Esophagus muscularis mucosa (tissue), 4 donors: ENCODE measurements around the gene COL5A2. TPM values are rescaled to one million over a fixed set of nuclear protein-coding genes. Genes with fewer than 3 reads are reported as not detected.

ENCODE experiments used
- DNase-seq: peaks from one replicate; pipeline ENCODE4 v3.0.0-alpha.2; 2017; ENCODE audit errors: extremely low spot score
- H3K27ac ChIP-seq, 4 donors: fragments of 200-600 bp; sonication (generic); replicated peaks in 1 of 4; 1 replicate in 3 of 4; 2 replicates in 1 of 4; pipeline ENCODE4 v1.5.1; 2016 to 2019; ENCODE audit warnings: mild to moderate bottlenecking in 1 of 4
- H3K27me3 ChIP-seq, 4 donors: fragments of 200-600 bp; sonication (generic); one replicate each; pipeline versions ENCODE4 v1.5.1 to v1.6.0; 2016 to 2019
- H3K36me3 ChIP-seq, 4 donors: fragments of 200-600 bp; sonication (generic); one replicate each; pipeline ENCODE4 v1.5.1; 2016 to 2019
- H3K4me1 ChIP-seq, 4 donors: fragments of 200-600 bp; sonication (generic); one replicate each; pipeline ENCODE4 v1.5.1; 2016 to 2019
- H3K4me3 ChIP-seq, 4 donors: fragments of 200-600 bp; sonication (generic); 1 replicate in 2 of 4; 2 replicates in 2 of 4; pipeline ENCODE4 v1.5.1; 2016 to 2019; ENCODE audit warnings: mild to moderate bottlenecking in 4 of 4, moderate library complexity in 1 of 4
- H3K9me3 ChIP-seq, 4 donors: fragments of 200-600 bp; sonication (generic); 1 replicate in 3 of 4; 2 replicates in 1 of 4; pipeline ENCODE4 v1.5.1; 2016 to 2019
- EP300 ChIP-seq: sonication (generic); formaldehyde crosslinking; IDR thresholded peaks from one replicate; pipeline ENCODE4 v1.6.1; 2017; ENCODE audit warnings: antibody characterized with exemption
- POLR2A ChIP-seq: fragments of 450-650 bp; IDR thresholded peaks from one replicate; pipeline ENCODE4 v1.6.1; 2017; ENCODE audit warnings: antibody characterized with exemption, moderate library complexity, mild to moderate bottlenecking, low read depth
- POLR2AphosphoS5 ChIP-seq, 2 donors: sonication (generic); formaldehyde crosslinking; IDR thresholded peaks; one replicate each; pipeline ENCODE4 v1.6.1; 2017; ENCODE audit warnings: antibody characterized with exemption in 2 of 2
- WGBS: methylation state at CpG from one replicate; pipeline ENCODE4 v1.1.5; 2018; 5-methylcytosine and 5-hydroxymethylcytosine counted together
- intact Hi-C: fragments of 100-400 bp; cut with DNase I; formaldehyde crosslinking; loops from one replicate; pipeline ENCODE4 v1.15.1; 2023
- total RNA-seq, 4 donors: library from RNA; depleted of rRNA; stranded (reverse); fragments of >200 nt; gene quantifications; one replicate each; pipeline versions ENCODE4 v1.1.0 to v1.2.1, GENCODE V29; 2016
- TF ChIP-seq, protein P1 (sequence below), 3 experiments: fragments of 200-600 bp in 2 of 3; fragments of 450-650 bp in 1 of 3; sonication (generic) in 2 of 3; IDR thresholded peaks; one replicate each; pipeline ENCODE4 v1.5.1; 2017 to 2019; ENCODE audit warnings: antibody characterized with exemption in 3 of 3, mild to moderate bottlenecking in 2 of 3, moderate library complexity in 1 of 3

Gene COL5A2
- total RNA-seq, 4 donors from 2014 or later, result 49.9 to 68.5 (median 59.0) TPM

DNA sequence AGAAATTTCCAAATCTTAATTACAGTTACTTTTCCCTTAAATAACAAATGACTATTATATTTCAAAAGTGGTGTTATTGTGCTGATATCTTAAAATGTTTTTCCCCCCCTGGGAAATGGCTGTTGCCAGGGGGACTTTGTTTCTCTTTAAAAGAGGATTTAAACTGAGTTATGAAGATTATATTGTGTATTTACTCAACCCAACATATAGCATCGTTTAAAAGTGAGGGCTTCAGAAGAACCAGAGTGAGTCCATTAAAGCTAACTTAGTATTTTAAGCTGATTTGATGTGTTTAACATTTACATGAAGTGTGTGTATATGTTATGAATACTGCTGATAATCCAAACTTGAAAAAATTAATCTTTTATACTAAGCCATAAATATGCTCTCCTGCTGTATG is 81.6 kb downstream of the COL5A2 start:
- H3K27ac ChIP-seq, result no peak overlapping the region
- intact Hi-C loops, result loop anchor here (10.0 kb wide), 1 partner anchor 247 kb away; no protein-coding TSS in a partner anchor

DNA sequence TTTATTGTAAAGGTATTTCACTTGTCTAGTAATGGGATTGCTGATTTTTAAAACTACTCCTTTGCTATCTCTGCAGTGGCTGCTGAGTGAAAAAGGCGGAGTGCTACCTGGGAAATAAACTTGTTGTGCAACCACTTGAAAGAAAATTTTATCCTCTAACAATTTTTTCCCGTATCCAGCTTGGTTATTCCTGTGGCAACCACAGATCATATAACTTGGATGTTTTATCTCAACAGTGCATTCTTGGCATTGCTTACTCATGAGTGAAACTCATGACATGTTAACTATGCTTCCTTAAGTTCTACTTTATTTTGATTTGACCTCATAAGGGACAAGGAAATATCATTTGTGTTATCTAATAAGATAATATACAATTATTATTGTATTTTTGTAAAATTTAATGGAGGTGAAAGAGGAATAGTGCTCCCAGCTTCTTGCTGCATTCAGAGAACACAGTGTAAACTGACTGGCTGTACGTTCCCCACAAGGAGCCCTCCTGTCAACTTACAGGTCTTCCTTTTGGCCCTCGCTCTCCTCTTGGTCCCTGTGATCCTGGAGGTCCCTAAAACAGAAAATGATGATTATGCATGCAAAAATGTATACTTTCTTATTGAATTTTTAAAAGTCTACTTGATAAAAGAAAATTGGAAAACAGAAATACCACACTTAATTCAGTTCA is 82.7 kb downstream of the COL5A2 start:
- H3K27me3 ChIP-seq, result no peaks in the 10 kb centered on the region
- WGBS, result 71% methylated on average over 4 of the region's 4 CpGs
- intact Hi-C loops, result loop anchor here (10.0 kb wide), 1 partner anchor 248 kb away; no protein-coding TSS in a partner anchor
- no peaks in the 10 kb centered on the region for H3K9me3 ChIP-seq
- no peaks in the 10 kb centered on the region for H3K36me3 ChIP-seq
- peaks cover 7 to 50% (median 33%) of the 10 kb centered on the region in 4 donors for H3K4me1 ChIP-seq
- no peak overlapping the region for H3K4me3 ChIP-seq
- DNase-seq, result no peak
- H3K27ac ChIP-seq, result peak overlapping the region in 2 of 4 donors; percentile 1 to 5
- TF ChIP-seq POLR2A, result no peak
- TF ChIP-seq, protein P1, sequence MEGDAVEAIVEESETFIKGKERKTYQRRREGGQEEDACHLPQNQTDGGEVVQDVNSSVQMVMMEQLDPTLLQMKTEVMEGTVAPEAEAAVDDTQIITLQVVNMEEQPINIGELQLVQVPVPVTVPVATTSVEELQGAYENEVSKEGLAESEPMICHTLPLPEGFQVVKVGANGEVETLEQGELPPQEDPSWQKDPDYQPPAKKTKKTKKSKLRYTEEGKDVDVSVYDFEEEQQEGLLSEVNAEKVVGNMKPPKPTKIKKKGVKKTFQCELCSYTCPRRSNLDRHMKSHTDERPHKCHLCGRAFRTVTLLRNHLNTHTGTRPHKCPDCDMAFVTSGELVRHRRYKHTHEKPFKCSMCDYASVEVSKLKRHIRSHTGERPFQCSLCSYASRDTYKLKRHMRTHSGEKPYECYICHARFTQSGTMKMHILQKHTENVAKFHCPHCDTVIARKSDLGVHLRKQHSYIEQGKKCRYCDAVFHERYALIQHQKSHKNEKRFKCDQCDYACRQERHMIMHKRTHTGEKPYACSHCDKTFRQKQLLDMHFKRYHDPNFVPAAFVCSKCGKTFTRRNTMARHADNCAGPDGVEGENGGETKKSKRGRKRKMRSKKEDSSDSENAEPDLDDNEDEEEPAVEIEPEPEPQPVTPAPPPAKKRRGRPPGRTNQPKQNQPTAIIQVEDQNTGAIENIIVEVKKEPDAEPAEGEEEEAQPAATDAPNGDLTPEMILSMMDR (IDR thresholded peaks at IDR 0.05), result no peak
- no peak for TF ChIP-seq EP300
- TF ChIP-seq POLR2AphosphoS5 (IDR thresholded peaks at IDR 0.05), result no peak

More for the DNA sequence above, 81.6 kb downstream of the COL5A2 start:
- no peaks in the 10 kb centered on the region for H3K27me3 ChIP-seq
- WGBS, result 31% methylated on average over 1 of the region's 1 CpG
- H3K4me1 ChIP-seq, result peaks cover 5 to 48% (median 25%) of the 10 kb centered on the region in 4 donors
- H3K36me3 ChIP-seq, result no peaks in the 10 kb centered on the region
- H3K9me3 ChIP-seq, result no peaks in the 10 kb centered on the region
- TF ChIP-seq, protein P1 (IDR thresholded peaks at IDR 0.05), result no peak
- TF ChIP-seq POLR2A (no peak), POLR2AphosphoS5 (IDR thresholded peaks at IDR 0.05) (no peak), EP300 (no peak)
- DNase-seq, result no peak
- no peak overlapping the region for H3K4me3 ChIP-seq

DNA sequence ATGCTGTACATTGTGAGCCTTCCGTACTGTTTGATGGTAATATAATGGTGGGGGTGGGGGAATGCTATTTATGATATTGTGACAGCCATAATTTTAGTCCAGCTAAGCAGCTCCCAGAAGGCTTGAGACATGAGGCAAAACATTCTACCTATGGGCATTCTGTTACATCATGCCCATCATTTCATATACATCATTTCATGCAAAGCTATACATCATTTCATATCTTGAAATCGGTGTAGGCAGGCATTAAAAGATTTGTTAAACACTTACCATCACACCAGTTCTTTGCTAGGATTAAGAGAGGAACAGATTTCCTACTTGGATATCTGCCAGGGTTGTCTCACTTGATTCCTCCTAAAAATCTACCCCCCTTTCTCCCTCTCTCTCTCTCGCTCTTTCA is 84.5 kb downstream of the COL5A2 start:
- WGBS, result 77% methylated on average over 3 of the region's 3 CpGs
- intact Hi-C loops, result loop anchor here (10.0 kb wide), 1 partner anchor 250 kb away; no protein-coding TSS in a partner anchor
- TF ChIP-seq POLR2A (no peak), EP300 (no peak), POLR2AphosphoS5 (IDR thresholded peaks at IDR 0.05) (no peak)
- TF ChIP-seq, protein P1 (IDR thresholded peaks at IDR 0.05), result no peak
- no peak overlapping the region for H3K4me3 ChIP-seq
- no peaks in the 10 kb centered on the region for H3K36me3 ChIP-seq
- H3K9me3 ChIP-seq, result no peaks in the 10 kb centered on the region
- no peaks in the 10 kb centered on the region for H3K27me3 ChIP-seq
- no peak for DNase-seq
- no peak overlapping the region for H3K27ac ChIP-seq
- H3K4me1 ChIP-seq, result peaks cover 7 to 46% (median 33%) of the 10 kb centered on the region in 4 donors

DNA sequence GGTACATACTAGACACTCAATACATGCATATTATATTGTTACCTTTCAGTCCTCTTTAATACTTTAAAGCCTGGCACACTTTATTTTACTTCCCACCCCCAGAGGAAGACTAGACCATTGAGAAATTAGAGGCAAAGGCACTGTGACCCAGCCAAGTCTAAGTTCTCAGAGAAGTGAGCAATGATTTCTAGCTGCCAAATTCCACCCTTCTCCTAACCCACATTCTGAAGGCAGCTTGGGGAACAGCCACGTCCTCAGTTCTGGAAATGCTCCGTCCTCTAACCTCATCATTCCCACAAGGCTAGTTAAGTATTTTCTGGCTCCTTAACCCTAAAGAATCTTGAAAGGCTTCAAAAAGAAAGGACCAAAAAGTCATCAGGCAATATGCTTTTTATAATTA is 86.6 kb downstream of the COL5A2 start:
- no peaks in the 10 kb centered on the region for H3K27me3 ChIP-seq
- peak overlapping the region in 3 of 4 donors; percentile 32 to 64 (median 45) for H3K27ac ChIP-seq
- no peak for DNase-seq
- no peaks in the 10 kb centered on the region for H3K9me3 ChIP-seq
- WGBS, result 26% methylated on average over 2 of the region's 2 CpGs
- intact Hi-C loops, result loop anchor here (2.0 to 10.0 kb wide), 3 partner anchors 194 to 320 kb away; no protein-coding TSS in a partner anchor
- TF ChIP-seq POLR2AphosphoS5 (IDR thresholded peaks at IDR 0.05), result peak in 1 of 2 donors; percentile 48
- TF ChIP-seq POLR2A, result no peak
- H3K36me3 ChIP-seq, result peaks cover 0 to 6% (median 0%) of the 10 kb centered on the region in 4 donors
- no peak overlapping the region for H3K4me3 ChIP-seq
- peaks cover 7 to 41% (median 33%) of the 10 kb centered on the region in 4 donors for H3K4me1 ChIP-seq

DNA sequence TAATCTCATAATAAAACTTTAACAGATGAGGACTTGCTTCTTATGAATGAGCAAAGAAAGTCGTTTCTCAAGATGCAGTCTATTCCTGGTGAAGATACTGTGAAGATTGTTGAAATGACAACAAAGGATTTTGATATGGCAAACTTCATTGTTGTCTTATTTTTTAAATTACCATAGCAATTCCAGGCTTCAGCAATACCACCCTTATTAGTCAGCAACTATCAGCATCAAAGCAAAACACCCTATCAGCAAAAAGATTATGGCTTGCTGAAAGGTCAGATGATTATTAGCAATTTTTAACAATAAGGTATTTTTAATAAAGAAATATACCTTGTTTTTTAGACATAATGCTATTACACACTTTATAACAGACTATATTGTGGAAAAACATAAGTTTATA is 88.3 kb downstream of the COL5A2 start:
- intact Hi-C loops, result loop anchor here (5.0 to 10.0 kb wide), 2 partner anchors 196 to 254 kb away; no protein-coding TSS in a partner anchor
- Histone ChIP-seq H3K27ac (no peak overlapping the region), H3K4me1 (peaks cover 7 to 27% (median 25%) of the 10 kb centered on the region in 4 donors), H3K27me3 (no peaks in the 10 kb centered on the region), H3K9me3 (no peaks in the 10 kb centered on the region), H3K36me3 (peaks cover 0 to 6% (median 0%) of the 10 kb centered on the region in 4 donors), H3K4me3 (no peak overlapping the region)
- TF ChIP-seq POLR2AphosphoS5 (IDR thresholded peaks at IDR 0.05), result no peak
- TF ChIP-seq POLR2A, result no peak
- WGBS, result 59% methylated on average over 1 of the region's 1 CpG
- no peak for DNase-seq
